GM18868 (cell line): Measurements from ENCODE around the gene GRIN2B.
A peak's percentile ranks its signal among the peaks of the same experiment; 100 is the strongest.

Source experiments
- ATAC-seq: cut with Tn5 transposase; IDR thresholded peaks from one replicate; pipeline ENCODE4 v1.9.1; 2021; ENCODE audit warnings: mild to moderate bottlenecking, moderate library complexity; ENCODE audit not compliant: unreplicated experiment

The GRIN2B gene

GRCh38 chr12:13959131-13959723 is 22.2 kb downstream of the GRIN2B start:
- no peak for ATAC-seq

DNA sequence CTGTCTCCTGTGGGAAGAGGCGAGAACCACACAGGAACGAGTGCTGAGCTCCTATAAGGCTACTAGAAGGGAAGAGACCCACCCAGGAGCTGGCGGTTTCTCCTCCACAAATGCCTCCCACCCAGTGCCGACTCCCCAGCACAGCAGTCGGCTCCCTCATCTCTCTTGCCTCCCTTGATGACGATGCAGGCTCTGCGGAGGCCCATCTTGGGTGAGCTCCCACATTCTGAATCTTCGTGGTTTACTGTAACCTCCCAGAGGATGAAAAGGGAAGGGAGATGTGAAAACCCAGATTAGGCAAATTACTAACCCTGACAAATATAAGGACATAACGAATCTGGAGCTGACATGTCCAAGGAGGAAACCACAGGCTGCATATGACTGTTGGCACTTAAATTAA is 23.8 kb downstream of the GRIN2B start:
- ATAC-seq, result no peak

DNA sequence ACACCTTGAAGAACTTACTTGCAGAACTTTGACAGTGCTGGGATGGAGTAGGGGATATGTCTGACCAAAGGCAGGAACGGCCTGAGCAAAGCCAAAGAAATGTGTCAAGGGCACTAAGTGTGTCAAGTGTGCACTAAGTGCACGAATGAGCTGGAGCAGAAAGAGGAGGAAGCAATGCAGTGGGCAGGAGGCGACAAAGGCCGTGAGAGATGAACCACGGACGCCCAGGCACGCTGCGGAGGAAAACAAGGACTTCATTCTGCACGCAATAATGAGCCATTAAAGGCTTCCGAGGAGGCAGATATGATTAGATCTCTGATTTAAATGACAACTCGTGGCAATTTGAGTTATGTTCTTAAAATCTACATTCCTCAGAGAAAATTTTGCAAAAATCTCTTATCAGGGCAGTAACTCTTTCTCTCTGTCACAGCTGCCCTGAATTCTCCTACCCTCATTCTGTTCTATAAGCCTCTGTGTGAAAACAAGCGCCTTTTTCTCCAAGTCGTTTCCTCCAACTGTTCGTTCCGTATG is 25.3 kb downstream of the GRIN2B start:
- no peak for ATAC-seq

DNA sequence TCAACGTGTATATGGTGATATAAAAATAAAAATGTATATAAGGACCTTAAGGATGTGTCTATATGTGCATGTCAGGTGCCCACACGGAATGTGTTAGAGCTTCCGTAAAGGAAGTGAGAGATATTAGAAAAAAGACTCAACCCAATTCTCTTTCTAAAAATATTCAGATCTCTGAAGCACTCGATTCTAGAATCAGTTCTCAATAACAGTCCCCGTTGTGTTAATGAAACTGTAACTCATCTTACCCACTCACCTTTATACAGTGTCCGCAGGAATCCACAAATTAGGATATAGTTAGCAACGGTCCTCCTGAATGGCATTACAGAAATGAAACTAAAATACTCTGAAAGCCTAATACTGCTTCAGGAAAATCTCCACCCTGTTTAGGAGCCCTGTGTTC is 29.3 kb downstream of the GRIN2B start:
- ATAC-seq, result no peak

- no peak for ATAC-seq
These were observed 30.9 kb downstream of the GRIN2B start for GRCh38 chr12:13950502-13950901.

GRCh38 chr12:13948621-13949020 is 32.8 kb downstream of the GRIN2B start:
- no peak for ATAC-seq

- no peak for ATAC-seq
These were observed 34.0 kb downstream of the GRIN2B start for GRCh38 chr12:13947276-13947946.

GRCh38 chr12:13945641-13946040 is 35.8 kb downstream of the GRIN2B start:
- no peak for ATAC-seq

- no peak for ATAC-seq
These were observed 36.2 kb downstream of the GRIN2B start for GRCh38 chr12:13945236-13945635.

GRCh38 chr12:13942826-13943225 is 38.6 kb downstream of the GRIN2B start:
- ATAC-seq, result no peak

GRCh38 chr12:13941258-13942249 is 39.8 kb downstream of the GRIN2B start:
- ATAC-seq, result peak; percentile 72

GRCh38 chr12:13940335-13940865 is 41.0 kb downstream of the GRIN2B start:
- no peak for ATAC-seq

DNA sequence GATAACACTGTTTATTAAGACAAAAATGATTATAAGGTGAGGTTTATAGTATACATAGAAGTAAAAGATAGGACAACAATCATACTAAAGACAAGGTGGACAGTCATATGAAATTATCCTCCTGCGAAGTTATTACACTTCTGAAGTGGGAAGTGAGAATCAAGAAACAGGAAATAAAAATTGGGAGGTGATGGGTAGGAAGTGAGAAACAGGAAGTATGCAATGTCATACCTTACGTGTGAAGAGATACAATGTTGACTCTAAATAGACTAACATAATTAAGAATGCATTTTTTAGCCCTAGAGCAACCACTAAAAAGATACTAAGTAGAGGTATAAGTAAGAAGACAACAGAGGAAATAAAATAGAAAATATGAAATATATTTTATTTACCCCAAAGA is 43.7 kb downstream of the GRIN2B start:
- no peak for ATAC-seq

DNA sequence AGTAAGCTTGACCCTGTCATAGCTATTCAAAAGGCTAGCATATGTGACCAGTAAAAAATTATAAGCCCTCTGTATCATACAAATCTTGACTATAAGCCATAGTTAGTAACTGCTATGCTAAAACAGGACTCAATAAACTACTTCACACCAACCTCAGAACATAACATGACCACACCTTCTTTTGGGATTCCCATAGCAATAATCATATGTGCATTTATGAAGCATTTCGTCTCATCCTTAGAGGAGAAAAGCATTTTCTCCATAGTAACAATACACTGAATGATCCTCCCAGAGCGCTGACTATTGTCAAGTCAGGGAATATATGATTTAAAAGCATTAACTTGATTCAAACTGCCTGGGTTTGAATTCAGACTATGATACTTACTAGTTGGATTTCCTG is 46.2 kb downstream of the GRIN2B start:
- ATAC-seq, result no peak
